Measurements from ENCODE around the gene YIF1A. TPM values are rescaled to one million over a fixed set of nuclear protein-coding genes. Genes with fewer than 3 reads are reported as not detected.

Gene YIF1A
- total RNA-seq, 2 experiments from 2014 or later = 57.2 to 73.4 TPM

- DNase-seq (ENCODE audit: low spot score) = no peak
- TF ChIP-seq CTCF (conservative IDR thresholded peaks at IDR 0.05; ENCODE audit: low read length) (no peak), EZH2phosphoT487 (IDR thresholded peaks at IDR 0.05; ENCODE audit: borderline replicate concordance, low read depth, low read length) (no peak)
- ChIA-PET POLR2A (no interaction called here), CTCF (ENCODE audit: unreplicated experiment) (interaction anchor here (0.6 kb wide), 1 partner anchor 12 kb away, joined by 3 read pairs; no protein-coding TSS in a partner anchor)
- Histone ChIP-seq H3K36me3 (ENCODE audit: insufficient read depth, low read length) (no peaks in the 10 kb centered on the region), H3K79me2 (ENCODE audit: insufficient read depth, low read depth, low read length) (no peaks in the 10 kb centered on the region), H4K20me1 (ENCODE audit: insufficient read depth, low read length) (no peaks in the 10 kb centered on the region), H3K4me1 (ENCODE audit: insufficient read depth, low read length, poor library complexity, severe bottlenecking) (no peaks in the 10 kb centered on the region), H3K9me3 (ENCODE audit: low read length) (no peaks in the 10 kb centered on the region), H3K27ac (ENCODE audit: low read depth, low read length, poor library complexity, severe bottlenecking) (no peak overlapping the region), H3K4me3 (ENCODE audit: low read depth, low read length, poor library complexity, severe bottlenecking) (no peak overlapping the region), H3K9me2 (ENCODE audit: insufficient read depth, low read length) (no peaks in the 10 kb centered on the region), H2AFZ (ENCODE audit: low read length) (no peak overlapping the region), H3K4me2 (ENCODE audit: low read length) (no peak overlapping the region)
- BruUV-seq (replicated peaks) = no TSS peak
- intact Hi-C loops (cut with micrococcal nuclease; ENCODE audit: unreplicated experiment) = no loop called here
Measured at GRCh38 chr11:66299186-66299585, 10.2 kb upstream of the YIF1A start.

- H3K4me2 ChIP-seq (ENCODE audit: low read length) = no peak overlapping the region
- H2AFZ ChIP-seq (ENCODE audit: low read length) = no peak overlapping the region
- no peaks in the 10 kb centered on the region for H3K36me3 ChIP-seq (ENCODE audit: insufficient read depth, low read length)
- no peak for DNase-seq (ENCODE audit: low spot score)
- no peaks in the 10 kb centered on the region for H4K20me1 ChIP-seq (ENCODE audit: insufficient read depth, low read length)
- H3K4me1 ChIP-seq (ENCODE audit: insufficient read depth, low read length, poor library complexity, severe bottlenecking) = no peaks in the 10 kb centered on the region
- H3K9me3 ChIP-seq (ENCODE audit: low read length) = no peaks in the 10 kb centered on the region
- intact Hi-C loops (cut with micrococcal nuclease; ENCODE audit: unreplicated experiment) = no loop called here
- POLR2A ChIA-PET = interaction anchor here (1.7 kb wide), 1 partner anchor 9 kb away, joined by 5 read pairs; the partner anchor contains the start of gene YIF1A
- no peak for TF ChIP-seq CTCF (conservative IDR thresholded peaks at IDR 0.05; ENCODE audit: low read length)
- no peak for TF ChIP-seq EZH2phosphoT487 (IDR thresholded peaks at IDR 0.05; ENCODE audit: borderline replicate concordance, low read depth, low read length)
- no TSS peak for BruUV-seq (replicated peaks)
- H3K79me2 ChIP-seq (ENCODE audit: insufficient read depth, low read depth, low read length) = no peaks in the 10 kb centered on the region
- H3K27ac ChIP-seq (ENCODE audit: low read depth, low read length, poor library complexity, severe bottlenecking) = no peak overlapping the region
- CTCF ChIA-PET (ENCODE audit: unreplicated experiment) = no interaction called here
- H3K4me3 ChIP-seq (ENCODE audit: low read depth, low read length, poor library complexity, severe bottlenecking) = no peak overlapping the region
- no peaks in the 10 kb centered on the region for H3K9me2 ChIP-seq (ENCODE audit: insufficient read depth, low read length)
Measured at GRCh38 chr11:66297610-66298009, 8.7 kb upstream of the YIF1A start.

DNA sequence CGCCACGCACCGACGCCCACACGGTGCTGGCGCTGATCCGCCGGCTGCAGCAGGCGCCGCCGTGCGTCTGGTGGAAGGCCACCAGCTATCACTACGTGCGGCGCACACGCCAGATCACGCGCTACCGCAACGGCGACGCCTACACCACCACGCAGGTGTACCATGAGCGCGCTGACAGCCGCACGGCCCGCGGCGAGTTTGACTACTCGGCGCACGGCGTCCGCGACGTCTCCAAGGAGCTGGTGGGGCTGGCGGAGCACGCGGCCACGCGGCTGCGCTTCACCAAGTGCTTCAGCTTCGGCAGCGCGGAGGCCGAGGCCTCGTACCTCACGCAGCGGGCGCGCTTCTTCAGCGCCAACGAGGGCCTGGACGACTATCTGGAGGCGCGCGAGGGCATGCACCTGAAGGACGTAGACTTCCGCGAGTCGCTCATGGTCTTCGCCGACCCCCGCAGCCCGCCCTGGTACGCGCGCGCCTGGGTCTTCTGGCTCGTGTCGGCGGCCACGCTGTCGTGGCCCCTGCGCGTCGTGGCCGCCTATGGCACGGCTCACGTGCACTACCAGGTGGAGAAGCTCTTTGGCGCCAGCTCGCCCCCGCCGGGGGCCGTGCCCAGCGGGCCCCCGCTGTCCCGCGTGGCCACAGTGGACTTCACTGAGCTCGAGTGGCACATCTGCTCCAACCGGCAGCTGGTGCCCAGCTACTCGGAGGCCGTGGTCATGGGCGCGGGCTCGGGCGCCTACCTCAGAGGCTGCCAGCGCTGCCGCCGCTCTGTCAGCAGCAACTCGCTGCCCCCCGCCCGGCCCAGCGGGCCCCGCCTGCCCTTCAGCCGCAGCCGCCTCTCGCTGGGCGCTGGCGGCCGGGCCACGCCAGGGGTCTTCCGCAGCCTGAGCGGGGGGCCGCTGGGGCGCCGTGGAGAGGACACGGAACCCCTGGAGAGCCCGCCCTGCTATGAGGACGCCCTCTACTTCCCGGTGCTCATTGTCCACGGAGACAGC, 6.0 kb upstream of the YIF1A start:
- no peaks in the 10 kb centered on the region for H3K36me3 ChIP-seq (ENCODE audit: insufficient read depth, low read length)
- DNase-seq (ENCODE audit: low spot score) = no peak
- no peaks in the 10 kb centered on the region for H4K20me1 ChIP-seq (ENCODE audit: insufficient read depth, low read length)
- H3K9me3 ChIP-seq (ENCODE audit: low read length) = no peaks in the 10 kb centered on the region
- intact Hi-C loops (cut with micrococcal nuclease; ENCODE audit: unreplicated experiment) = no loop called here
- no TSS peak for BruUV-seq (replicated peaks)
- ChIA-PET POLR2A (no interaction called here), CTCF (ENCODE audit: unreplicated experiment) (no interaction called here)
- H3K79me2 ChIP-seq (ENCODE audit: insufficient read depth, low read depth, low read length) = no peaks in the 10 kb centered on the region
- H2AFZ ChIP-seq (ENCODE audit: low read length) = no peak overlapping the region
- H3K4me2 ChIP-seq (ENCODE audit: low read length) = no peak overlapping the region
- peaks cover 6% of the 10 kb centered on the region for H3K4me1 ChIP-seq (ENCODE audit: insufficient read depth, low read length, poor library complexity, severe bottlenecking)
- H3K4me3 ChIP-seq (ENCODE audit: low read depth, low read length, poor library complexity, severe bottlenecking) = no peak overlapping the region
- TF ChIP-seq EZH2phosphoT487 (IDR thresholded peaks at IDR 0.05; ENCODE audit: borderline replicate concordance, low read depth, low read length) = no peak
- no peak for TF ChIP-seq CTCF (conservative IDR thresholded peaks at IDR 0.05; ENCODE audit: low read length)
- no peaks in the 10 kb centered on the region for H3K9me2 ChIP-seq (ENCODE audit: insufficient read depth, low read length)
- no peak overlapping the region for H3K27ac ChIP-seq (ENCODE audit: low read depth, low read length, poor library complexity, severe bottlenecking)
